Inflammatory macrophage treated with lipopolysaccharide for 4 hours (primary cell): Measurements from ENCODE around the gene PRSS36.
A peak's percentile ranks its signal among the peaks of the same experiment; 100 is the strongest.
"Not testable (repeated sequence)": the region's sequence is repeated elsewhere in the genome, so short reads cannot be mapped to it uniquely, and the experiment has no call there.

ENCODE experiments used
- DNase-seq: peaks from one replicate; pipeline ENCODE4 v3.0.0-alpha.2; 2020

The PRSS36 gene

GRCh38 chr16:31183432-31184428 lies 33.9 kb upstream of the PRSS36 start:
- no peak for DNase-seq

- DNase-seq = no peak
These were observed 32.5 kb upstream of the PRSS36 start for GRCh38 chr16:31182391-31182790.

GRCh38 chr16:31181102-31181830 lies 31.4 kb upstream of the PRSS36 start:
- peak; percentile 68 for DNase-seq

GRCh38 chr16:31179747-31180459 lies 30.0 kb upstream of the PRSS36 start, which contains the start of gene FUS:
FUS (plus strand) TSS chr16:31180139; CDS start chr16:31180215, 76 bp downstream.
- DNase-seq = peak; percentile 83

- DNase-seq = peak; percentile 19
These were observed 29.4 kb upstream of the PRSS36 start for GRCh38 chr16:31179219-31179746.

GRCh38 chr16:31177136-31177535 lies 27.3 kb upstream of the PRSS36 start:
- DNase-seq = peak; percentile 72

GRCh38 chr16:31170048-31170447 lies 20.2 kb upstream of the PRSS36 start:
- DNase-seq = not testable (repeated sequence)

GRCh38 chr16:31168848-31169247 lies 19.0 kb upstream of the PRSS36 start:
- no peak for DNase-seq

GRCh38 chr16:31167315-31167714 lies 17.4 kb upstream of the PRSS36 start:
- DNase-seq = peak; percentile 33

GRCh38 chr16:31157136-31157535 lies 7.3 kb upstream of the PRSS36 start:
- DNase-seq = peak; percentile 76

GRCh38 chr16:31150976-31151375 lies 1.1 kb upstream of the PRSS36 start:
- DNase-seq = peak; percentile 24

- DNase-seq = no peak
These were observed 534 bp downstream of the PRSS36 start for GRCh38 chr16:31149332-31149731.

- no peak for DNase-seq
These were observed 970 bp downstream of the PRSS36 start for GRCh38 chr16:31148896-31149295.

- no peak for DNase-seq
These were observed 1.6 kb downstream of the PRSS36 start for GRCh38 chr16:31148281-31148728.

- no peak for DNase-seq
These were observed 2.3 kb downstream of the PRSS36 start for GRCh38 chr16:31147574-31147973.

GRCh38 chr16:31145398-31145990 lies 4.4 kb downstream of the PRSS36 start:
- DNase-seq = no peak

GRCh38 chr16:31144418-31144817 lies 5.4 kb downstream of the PRSS36 start:
- not testable (repeated sequence) for DNase-seq

- no peak for DNase-seq
These were observed 6.1 kb downstream of the PRSS36 start for GRCh38 chr16:31143694-31144148.

GRCh38 chr16:31143011-31143693 lies 6.7 kb downstream of the PRSS36 start:
- DNase-seq = no peak

- DNase-seq = peak; percentile 98
These were observed 7.5 kb downstream of the PRSS36 start for GRCh38 chr16:31142109-31143010.
